Dermis microvascular lymphatic vessel endothelial cell (primary cell): ENCODE measurements around the gene SCN8A. TPM values are rescaled to one million over a fixed set of nuclear protein-coding genes. Genes with fewer than 3 reads are reported as not detected.
"Not testable (repeated sequence)": the region's sequence is repeated elsewhere in the genome, so short reads cannot be mapped to it uniquely, and the experiment has no call there.

Experiments
- DNase-seq, 2 donors: peaks; one replicate each; pipeline versions ENCODE4 v3.0.0 to v3.0.0-alpha.2; 2010; ENCODE audit warnings: low read depth in 2 of 2
- total RNA-seq: library from RNA; depleted of rRNA; stranded (reverse); fragments of >200 nt; gene quantifications from 2 replicates; pipeline ENCODE4 v1.2.1, GENCODE V29; 2014

SCN8A gene
- total RNA-seq, 1 donor from 2014 or later: under 0.01 TPM

DNA sequence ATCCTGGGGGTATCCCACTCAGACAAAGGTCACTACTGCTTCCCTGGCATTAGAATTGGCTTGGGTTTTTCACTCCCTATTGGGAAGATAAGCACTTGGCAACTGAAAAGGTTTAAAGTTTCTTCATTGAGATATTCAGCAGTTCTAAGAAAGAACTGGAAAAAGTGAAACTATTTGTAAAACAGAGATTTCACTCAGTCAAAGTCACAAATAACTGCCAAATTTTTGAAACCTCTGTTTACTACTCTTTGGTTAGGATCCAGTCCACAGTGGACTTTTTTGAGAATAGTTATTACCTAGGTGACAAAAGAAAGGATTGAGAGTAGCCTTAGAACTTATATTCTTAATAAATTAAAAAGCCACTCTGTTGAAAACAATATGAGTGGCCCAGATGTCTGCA, 172.7 kb downstream of the SCN8A start:
- no peak for DNase-seq

DNA sequence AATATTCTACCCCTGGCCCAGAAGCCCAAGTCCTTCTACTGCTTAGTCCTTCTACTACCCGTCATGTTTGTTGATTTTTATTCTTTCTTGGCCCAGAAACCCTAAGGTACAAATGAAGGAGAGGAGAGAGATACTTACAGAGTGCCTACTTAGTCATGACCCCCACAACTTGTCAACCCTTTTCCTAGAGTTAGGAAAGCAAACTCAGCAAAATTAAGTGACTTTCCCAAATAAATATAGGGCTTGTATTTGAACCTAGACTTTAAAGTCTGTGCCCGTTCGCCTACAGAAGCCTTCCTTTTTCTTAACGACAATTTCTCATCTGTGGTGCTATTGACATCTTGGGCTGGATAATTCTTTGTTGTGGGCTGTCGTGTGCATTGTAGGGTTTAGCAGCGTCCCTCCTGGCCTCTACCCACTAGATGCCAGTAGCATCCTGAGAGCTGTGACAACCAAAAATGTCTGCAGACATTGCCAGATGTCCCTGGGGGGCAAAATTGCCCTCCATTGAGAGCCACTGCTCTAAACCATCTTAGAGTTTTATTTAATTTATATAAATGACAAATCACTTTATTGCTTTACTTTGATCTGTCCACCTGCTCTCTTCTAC, 175.1 kb downstream of the SCN8A start:
- DNase-seq: no peak

DNA sequence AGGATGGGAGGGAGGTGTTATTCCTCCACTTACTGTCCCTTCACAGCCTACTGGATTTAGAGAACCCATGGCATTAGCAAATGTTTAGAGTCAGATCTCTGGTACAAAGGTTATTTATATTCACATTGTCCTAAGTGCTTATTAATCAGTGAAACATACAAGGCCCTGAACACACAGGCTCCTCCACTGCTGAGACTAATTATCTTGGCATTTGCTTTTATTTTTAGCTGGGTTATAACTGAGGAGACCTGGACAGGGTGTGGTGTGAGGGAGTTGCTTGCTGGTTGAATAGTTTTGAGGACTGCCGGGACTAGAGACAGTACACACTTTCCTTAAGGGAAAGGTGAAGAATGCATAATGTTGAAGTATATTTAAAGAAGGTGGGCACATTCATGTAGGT, 180.0 kb downstream of the SCN8A start:
- no peak for DNase-seq

DNA sequence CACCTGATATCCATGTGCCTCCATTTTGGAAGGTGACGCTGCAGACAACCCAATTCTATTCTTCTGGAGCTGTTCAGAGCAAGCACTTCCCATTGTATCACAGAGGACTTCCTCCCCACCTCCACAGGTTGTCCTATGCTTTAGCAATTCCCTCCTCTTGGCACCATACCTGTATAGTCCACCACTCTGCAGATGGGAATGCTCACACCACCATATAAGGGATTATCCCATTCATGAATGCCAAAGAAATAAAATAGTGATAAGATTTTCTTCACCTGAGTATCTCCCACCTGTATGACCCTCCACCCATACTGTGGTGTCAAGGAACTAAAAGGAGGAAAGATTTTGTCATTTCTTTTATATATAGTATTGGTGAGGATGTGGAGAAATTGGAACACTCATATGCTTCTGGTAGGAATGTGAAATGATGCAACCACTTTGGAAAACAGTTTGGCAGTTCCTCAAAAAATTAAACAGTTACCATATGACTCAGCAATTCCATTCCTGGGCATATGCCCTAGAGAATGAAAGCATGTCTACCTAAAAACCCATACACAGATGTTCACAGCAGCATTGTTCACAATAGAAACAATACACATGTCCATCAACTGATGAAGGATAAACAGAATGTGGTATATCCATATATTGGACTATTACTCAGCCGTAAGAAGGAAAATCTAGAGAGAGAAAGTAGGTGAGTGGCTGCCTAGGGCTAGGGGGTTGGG, 182.3 kb downstream of the SCN8A start:
- peak in 1 of 2 donors; percentile 4 for DNase-seq

DNA sequence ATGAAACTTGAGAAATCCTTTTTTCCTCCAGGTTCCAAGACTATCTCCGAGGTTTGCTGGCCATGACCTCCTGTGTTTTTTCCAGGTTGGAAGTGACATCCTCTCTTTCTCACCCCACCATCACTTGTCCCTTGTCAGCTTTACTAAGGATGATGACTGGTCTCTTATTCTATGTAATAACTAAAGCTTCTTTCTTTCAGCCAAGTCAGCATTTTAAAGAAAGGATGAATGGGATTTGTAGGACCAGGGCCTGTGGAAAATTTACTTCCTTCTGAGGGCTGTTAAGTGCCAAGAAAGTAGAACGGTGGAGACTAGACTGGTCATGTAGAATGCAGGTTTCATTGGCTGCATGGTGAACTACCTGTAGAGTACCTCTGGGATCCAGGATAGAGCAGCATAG, 183.9 kb downstream of the SCN8A start:
- DNase-seq: no peak

DNA sequence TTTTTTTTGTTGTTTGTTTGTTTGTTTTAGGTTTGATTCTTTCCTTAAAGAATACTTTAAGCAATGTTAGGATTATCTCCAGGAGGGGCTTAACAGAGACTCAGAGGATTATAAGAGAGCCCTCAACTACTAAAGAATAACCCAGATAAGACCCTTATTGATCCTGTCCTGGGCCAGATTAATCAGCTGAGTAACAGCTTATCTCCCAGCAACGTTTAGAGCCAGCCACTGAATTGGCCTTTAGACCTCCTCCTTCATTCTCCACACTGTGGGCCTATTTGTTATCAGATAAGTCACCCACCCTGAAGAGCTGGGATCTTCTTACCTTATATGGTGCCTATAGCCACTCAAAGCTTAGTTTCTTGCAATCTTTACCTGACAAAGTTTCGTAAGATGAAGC, 186.4 kb downstream of the SCN8A start:
- DNase-seq: no peak

DNA sequence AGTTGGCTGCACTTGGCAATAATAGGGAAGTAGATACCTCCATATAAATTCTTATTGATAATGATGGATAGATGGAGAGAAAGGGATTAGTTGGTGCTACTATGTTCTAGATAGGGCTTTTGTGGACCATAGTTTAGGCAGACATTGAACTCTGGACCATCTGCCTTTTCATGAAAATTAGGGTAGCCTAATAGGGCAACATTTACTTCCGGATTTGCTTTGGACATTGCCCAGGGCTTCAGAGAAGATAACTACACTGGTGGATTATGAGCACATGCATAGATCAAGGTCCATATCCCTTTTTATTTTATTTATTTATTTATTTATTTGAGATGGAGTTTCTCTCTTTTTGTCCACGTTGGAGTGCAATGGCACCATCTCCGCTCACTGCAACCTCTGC, 186.9 kb downstream of the SCN8A start:
- DNase-seq: no peak

DNA sequence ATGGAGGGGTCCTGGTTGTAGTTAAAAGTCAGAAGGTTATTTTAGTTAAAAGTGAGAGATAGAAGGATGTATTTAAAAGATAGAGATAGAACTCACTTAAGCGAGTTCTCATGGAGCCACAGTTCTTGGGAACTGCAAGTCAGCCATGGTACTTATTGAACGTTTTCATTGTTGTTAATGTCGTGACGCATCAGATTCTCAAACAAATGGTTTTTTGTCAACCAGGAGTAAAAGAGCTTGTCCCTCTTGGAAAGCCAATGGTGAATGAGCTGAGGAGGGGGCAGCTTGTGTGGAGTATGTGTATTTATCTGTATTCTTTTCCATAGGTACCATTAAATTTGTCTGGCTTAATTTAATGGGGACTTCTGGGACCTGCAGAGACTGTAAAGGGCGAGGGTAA, 188.8 kb downstream of the SCN8A start:
- no peak for DNase-seq

DNA sequence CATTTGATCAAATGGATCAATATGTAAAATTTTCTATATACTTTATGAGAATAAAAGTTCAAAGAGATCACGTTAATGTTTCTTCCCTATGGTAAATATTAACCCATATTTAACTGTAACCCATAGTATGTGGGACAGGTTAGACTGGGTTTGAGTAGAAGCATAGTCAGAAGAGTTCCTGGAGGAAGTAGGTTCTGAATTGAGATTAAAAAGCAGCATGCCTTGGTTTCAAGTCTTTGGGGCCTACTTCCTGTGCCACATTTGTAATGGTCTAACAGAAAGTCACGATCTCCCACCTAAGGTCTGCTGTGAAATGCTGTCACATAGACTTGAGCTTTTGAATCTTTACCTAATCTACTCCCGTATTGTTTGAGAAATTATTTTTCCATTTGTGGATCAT, 193.7 kb downstream of the SCN8A start:
- no peak for DNase-seq

DNA sequence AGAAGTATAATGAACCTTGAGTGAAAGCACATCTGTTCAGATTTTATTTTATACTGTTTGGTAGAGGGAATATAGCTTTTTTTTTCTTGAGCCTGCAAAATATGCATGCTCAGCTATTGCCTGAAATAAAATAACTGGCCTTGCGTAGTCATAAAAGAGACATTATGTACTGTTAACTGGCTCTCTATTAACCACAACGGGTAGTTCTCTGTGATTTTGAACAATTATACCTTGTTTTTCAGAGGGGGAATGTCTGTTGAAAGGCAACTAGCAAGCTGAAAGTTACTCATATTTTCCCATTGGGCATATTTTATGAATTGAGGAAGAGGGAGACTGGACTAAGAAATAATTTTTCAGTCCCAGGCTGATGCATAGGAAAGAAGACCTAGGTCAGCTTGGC, 194.9 kb downstream of the SCN8A start:
- no peak for DNase-seq

DNA sequence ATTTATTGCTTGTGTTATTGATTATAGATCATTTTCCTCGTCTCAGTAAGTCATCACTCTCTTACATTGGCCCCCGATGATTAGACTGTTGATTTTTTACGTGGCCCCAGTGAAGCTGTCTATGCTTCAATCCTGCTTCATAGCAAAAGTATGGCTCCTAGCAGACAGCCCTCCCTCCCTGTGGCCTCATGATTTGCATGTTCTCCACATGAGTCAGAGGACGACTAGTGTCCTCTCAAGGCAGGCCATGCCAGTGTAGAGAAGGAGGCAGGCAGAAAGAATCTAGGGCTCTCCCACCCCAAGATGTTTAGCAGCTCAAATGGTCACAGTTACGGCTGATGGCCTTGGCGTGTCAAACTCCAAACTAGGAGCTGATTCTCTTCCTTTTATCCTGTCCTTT, 197.8 kb downstream of the SCN8A start:
- DNase-seq: no peak

DNA sequence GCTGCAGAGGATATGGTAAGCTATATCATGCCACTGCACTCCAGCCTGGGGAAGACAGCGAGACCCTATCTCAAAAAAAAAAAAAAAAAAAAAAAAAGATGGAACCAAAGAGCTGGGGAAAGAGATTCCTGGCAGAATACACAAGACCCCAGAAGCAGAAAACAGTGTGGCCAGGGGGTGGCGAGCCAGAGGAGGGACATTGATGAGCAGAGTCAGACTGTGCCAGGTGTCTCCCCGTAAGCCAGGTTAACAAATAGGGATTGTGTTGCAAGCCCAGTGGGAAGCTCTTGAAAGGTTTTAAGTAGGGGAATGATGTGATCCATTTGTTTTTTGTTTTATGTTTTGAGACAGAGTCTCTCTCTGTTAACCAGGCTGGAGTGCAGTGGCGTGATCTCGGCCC, 201.4 kb downstream of the SCN8A start:
- DNase-seq: no peak

DNA sequence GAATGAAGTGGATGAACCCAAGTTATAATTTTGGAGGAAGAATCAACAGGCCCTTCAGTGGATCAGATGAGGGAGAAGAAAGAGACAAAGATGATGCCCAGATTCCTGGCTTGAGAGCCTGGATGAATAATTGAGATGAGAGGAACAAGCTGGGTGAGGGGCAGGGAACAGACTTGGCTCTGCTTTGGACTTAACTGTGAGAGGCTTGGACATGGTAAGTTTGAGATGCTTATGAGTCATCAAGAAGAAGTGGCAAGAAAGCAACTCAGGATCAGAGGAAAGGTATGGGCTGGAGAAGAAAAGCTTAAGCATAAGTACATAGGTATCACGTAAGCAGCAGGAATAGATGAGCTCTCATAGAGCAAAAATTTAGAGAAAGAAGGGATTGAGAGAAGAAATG, 202.2 kb downstream of the SCN8A start:
- no peak for DNase-seq

DNA sequence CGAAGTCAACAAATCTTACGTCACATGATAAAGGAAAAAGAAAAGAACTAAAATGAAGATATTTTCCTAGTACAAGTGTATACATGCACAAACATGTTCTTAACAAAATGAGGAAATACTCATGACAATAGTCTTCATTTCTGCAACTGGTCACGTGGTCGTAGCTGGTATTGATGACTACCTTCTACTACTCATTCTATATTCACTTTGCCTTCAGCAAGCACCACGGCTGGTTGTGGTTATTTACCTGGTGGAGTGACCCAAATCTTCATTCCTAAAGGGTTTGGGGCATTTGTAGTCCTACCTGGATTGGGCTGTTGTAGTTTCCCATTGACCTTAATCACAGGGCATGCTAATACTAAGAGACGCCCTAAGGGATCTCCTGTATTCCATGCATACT, 206.3 kb downstream of the SCN8A start:
- no peak for DNase-seq

DNA sequence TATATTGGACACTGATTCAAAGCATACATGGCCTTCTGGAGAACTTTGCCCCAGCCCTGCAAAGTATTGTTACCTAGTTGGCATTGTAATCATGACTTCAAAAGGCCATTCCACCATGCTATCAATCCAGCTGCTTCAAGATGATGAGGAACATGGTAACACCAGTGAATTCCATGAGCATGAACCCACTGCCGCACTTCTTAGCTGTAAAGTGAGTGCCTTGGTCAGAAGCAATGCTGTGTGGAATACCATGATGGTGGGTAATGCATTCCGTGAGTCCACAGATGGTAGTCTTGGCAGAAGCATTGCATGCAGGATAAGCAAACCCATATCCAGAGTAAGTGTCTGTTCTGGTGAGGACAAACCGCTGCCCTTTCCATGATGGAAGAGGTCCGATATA, 207.0 kb downstream of the SCN8A start:
- DNase-seq: not testable (repeated sequence)

DNA sequence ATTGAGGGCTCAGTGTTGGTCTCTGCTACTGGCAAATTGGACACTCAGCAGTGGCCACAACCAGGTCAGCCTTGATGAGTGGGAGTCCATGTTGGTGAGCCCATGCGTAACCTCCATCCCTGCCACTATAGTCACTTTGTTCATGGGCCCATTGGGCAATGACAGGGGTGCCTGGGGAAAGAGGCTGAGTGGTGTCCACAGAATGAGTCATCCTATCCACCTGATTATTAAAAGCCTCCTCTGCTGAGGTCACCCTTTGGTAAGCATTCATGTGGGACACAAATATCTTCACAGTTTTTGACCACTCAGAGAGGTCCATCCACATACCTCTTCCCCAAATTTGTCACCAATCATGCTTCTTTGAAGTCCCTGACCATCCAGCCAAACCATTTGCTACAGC, 207.5 kb downstream of the SCN8A start:
- DNase-seq: no peak

DNA sequence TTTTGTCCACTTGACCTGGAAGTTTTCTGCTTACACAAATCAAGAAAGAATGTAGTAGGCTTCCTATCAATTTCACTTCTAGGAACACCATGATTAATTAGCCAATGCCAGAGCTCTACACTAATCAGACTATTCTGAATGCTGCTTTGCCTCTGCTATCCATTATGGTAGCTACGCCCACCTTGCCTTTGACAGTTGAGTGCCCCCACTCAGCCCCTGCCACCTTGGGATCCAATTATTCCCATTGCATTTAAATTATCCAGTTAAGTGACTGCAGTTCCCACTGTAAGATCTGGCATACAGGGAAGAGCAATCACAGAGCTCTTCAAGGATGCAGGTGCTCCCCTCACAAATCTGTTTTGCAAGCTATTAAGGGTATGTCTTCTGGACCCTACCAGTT, 210.0 kb downstream of the SCN8A start:
- no peak for DNase-seq

DNA sequence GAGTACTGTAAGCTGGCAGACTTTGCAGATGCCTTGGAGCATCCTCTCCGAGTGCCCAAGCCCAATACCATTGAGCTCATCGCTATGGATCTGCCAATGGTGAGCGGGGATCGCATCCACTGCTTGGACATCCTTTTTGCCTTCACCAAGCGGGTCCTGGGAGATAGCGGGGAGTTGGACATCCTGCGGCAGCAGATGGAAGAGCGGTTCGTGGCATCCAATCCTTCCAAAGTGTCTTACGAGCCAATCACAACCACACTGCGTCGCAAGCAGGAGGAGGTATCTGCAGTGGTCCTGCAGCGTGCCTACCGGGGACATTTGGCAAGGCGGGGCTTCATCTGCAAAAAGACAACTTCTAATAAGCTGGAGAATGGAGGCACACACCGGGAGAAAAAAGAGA, 215.9 kb downstream of the SCN8A start:
- no peak for DNase-seq

DNA sequence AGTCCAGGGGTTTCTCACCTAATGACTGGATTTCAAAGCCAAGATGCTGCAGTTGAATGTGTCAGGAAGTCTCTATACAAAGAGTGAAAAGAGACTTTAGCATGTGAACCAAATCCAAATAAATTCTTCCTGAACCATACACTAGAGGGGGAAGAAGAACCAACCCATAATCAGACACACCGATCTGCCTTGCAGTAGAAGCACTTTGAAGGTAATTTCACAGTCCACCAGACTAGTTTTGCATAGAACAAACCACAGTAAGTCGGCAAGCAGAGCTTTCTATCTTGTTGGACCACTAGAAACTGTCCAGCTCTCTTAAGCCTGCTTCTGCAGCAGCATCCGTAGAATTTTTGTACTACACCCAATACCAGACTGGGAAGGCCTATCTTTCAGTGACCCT, 218.2 kb downstream of the SCN8A start:
- DNase-seq: no peak

DNA sequence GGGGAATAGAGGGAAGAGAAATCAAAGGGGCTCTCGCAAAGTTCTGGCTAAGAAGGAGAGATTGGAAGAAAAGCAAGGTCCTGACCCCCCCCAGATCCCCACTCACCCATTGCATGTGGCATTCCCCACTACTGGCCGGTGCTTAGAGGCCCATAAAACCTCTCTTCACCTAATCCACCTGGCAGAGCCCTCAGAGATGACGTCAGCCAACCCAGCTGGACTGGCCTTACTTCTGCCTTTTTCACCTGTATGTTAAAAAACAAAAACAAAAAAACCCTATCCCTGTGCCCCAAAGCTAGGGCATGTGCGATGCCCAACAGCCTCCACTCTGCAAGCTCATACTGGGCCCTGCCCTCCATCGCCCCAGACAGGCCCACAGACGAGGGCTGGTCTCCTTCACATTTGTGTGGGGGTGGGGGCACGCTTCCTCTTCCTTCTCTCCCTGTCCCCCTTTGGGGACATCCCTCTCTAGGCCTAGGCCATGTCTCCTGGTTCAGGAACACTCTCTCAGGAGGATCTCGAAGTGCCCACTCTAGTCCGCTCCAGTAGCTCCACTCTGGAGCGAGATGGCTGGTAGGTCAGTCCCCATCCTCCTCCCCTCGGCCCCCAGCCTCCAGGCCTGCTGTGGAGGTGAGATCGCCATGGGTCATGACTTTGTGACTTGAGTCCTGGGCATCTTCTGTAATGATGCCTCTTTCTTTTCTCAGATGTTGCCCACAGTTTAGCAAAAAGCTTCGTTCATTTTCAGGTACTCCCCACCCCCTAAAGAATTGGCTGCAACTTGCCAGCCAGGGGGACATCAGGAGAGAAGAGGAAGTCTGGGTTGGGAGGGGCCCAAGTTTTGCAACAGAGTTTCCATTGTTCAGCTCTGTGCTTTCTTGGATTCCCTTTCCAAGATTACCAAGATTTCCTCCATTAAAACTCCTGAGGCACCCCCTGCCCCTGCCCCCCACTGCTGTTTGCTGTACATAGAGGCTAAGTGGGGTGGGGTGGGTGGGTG, 220.5 kb downstream of the SCN8A start:
- DNase-seq: no peak

DNA sequence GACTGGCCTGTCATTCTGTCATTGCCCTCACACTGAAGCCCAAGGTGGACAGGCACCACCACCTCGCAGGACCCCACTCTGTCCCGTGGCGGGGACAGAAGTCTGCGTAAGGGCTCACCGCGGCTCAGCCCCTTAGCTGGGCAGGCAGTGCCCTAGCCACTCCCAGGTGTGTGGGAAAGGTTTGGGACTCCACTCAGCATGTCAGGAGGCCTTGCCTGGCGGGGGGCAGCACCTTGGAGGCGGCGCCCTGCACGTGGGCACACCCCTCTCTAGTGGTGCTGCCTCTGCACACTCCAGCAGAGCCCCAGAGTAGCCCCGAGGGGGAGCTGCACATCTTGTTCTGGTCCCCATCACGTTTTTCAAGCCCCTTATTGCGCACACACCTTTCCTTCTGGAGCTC, 221.8 kb downstream of the SCN8A start:
- no peak for DNase-seq

DNA sequence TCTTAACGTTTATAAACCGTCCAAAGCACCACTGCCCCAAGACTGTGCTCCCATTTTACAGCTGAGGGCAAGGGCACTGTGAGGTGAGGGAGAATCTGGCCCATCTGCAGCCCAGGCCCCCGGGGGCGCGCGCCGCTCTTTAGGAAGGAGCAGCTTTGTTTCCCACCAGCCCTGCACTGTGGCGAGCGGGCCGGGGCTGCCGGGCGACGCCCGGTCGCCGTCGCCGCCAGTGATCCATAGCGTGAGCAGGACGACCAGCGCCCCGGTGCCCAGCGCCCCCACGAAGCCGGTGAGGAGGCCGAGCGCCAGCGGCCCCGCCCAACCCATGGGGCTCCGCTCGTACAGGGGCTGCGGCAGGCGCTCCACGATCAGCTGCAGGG, 222.9 kb downstream of the SCN8A start:
- peak in 1 of 2 donors; percentile 2 for DNase-seq
